Mucosa of stomach (tissue), 1 donor: ENCODE results near the gene FKBP4.

ENCODE experiments used
- H3K27me3 ChIP-seq: one replicate; pipeline ENCODE4 v1.7.0; 2013; ENCODE audit warnings: mild to moderate bottlenecking, low read length; ENCODE audit not compliant: control insufficient read depth, insufficient read depth
- H3K36me3 ChIP-seq: one replicate; pipeline ENCODE4 v1.7.0; 2013; ENCODE audit warnings: low read length; ENCODE audit not compliant: control insufficient read depth, insufficient read depth
- H3K4me1 ChIP-seq: one replicate; pipeline ENCODE4 v1.7.0; 2013; ENCODE audit warnings: mild to moderate bottlenecking, low read length; ENCODE audit not compliant: control insufficient read depth, insufficient read depth
- H3K4me3 ChIP-seq: one replicate; pipeline ENCODE4 v1.7.0; 2013; ENCODE audit warnings: low read length
- H3K9ac ChIP-seq: one replicate; pipeline ENCODE4 v1.7.0; 2013; ENCODE audit warnings: mild to moderate bottlenecking, low read length, moderate library complexity
- H3K9me3 ChIP-seq: one replicate; pipeline ENCODE4 v1.7.0; 2013; ENCODE audit warnings: mild to moderate bottlenecking, low read length, moderate library complexity; ENCODE audit not compliant: control insufficient read depth
- donor health status: Pancreatic carcinoma.

Gene FKBP4, protein sequence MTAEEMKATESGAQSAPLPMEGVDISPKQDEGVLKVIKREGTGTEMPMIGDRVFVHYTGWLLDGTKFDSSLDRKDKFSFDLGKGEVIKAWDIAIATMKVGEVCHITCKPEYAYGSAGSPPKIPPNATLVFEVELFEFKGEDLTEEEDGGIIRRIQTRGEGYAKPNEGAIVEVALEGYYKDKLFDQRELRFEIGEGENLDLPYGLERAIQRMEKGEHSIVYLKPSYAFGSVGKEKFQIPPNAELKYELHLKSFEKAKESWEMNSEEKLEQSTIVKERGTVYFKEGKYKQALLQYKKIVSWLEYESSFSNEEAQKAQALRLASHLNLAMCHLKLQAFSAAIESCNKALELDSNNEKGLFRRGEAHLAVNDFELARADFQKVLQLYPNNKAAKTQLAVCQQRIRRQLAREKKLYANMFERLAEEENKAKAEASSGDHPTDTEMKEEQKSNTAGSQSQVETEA

DNA sequence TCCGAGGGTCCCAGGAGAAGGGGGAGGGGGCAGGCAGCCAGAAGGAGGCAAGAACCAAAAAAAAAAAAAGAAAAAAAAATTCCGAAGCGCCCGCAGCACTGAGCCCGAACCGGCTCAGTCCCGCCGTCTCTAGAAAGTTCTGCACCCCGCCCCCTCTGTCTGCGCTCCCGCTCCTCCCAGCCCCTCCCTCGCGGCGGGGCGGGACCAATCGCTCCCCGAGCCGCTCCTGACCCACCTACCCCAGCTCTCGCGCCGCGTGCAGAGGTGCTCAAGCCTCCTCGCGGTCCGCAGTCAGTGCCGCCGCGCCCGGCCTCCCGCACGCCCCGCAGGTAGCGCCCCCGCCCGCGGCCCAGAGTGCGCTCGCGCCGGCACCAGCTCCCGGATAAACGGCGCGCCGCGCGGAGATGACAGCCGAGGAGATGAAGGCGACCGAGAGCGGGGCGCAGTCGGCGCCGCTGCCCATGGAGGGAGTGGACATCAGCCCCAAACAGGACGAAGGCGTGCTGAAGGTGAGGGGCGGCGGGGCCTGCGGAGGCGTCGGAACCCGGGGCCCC is at the start of gene FKBP4:
Gene FKBP4 (plus strand): TSS at position 235 of the 554 bp plus-strand sequence. CDS start 170 bp downstream, at position 405.
- no peaks in the 10 kb centered on the region for H3K9me3 ChIP-seq
- peaks cover 13% of the 10 kb centered on the region for H3K4me1 ChIP-seq
- H3K36me3 ChIP-seq, result peaks cover 10% of the 10 kb centered on the region
- H3K9ac ChIP-seq, result peak within 1 kb of the TSS; percentile 63
- H3K4me3 ChIP-seq, result peak within 1 kb of the TSS; percentile 69
- H3K27me3 ChIP-seq, result no peaks in the 10 kb centered on the region

DNA sequence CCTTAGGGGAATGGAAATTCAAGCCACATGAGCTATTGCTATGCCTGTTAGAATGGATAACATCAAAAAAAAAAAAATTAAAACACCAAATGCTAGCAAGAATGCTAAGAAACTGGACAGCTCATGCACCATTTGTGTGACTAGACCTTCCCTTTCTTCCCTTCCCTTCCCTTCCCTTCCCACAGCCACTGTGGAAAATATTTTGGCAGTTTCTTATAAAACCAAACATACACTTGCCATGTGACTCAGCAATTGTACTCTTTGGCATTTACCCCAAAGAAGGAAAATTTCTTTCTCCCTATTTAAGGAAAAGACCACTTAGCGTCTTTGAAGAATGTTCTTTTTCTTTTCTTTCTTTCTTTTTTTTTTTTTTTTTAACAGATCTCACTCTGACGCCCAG is 49.1 kb upstream of the FKBP4 start:
- no peak overlapping the region for H3K9ac ChIP-seq
- H3K27me3 ChIP-seq, result no peaks in the 10 kb centered on the region
- no peaks in the 10 kb centered on the region for H3K36me3 ChIP-seq
- no peaks in the 10 kb centered on the region for H3K9me3 ChIP-seq
- H3K4me3 ChIP-seq, result no peak overlapping the region
- no peaks in the 10 kb centered on the region for H3K4me1 ChIP-seq

DNA sequence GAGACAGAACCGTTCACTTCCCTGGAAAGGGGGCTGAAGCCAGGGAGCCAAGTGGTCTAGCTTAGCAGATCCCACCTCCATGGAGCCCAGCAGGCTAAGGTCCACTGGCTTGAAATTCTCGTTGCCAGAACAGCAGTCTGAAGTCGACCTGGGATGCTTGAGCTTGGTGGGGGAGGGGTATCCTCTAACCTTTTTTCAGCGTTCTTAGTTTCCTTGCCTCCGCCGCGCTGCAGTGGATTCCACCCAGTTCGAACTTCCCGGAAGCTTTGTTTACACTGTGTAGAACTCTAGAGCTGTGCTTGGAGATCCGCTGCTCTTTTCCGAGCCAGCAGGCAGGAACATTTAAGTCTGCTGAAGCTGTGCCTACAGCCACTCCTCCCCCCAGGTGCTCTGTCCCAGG is 45.2 kb upstream of the FKBP4 start:
- H3K36me3 ChIP-seq, result no peaks in the 10 kb centered on the region
- H3K9me3 ChIP-seq, result no peaks in the 10 kb centered on the region
- H3K9ac ChIP-seq, result no peak overlapping the region
- H3K27me3 ChIP-seq, result peaks cover 12% of the 10 kb centered on the region
- no peaks in the 10 kb centered on the region for H3K4me1 ChIP-seq
- H3K4me3 ChIP-seq, result no peak overlapping the region

DNA sequence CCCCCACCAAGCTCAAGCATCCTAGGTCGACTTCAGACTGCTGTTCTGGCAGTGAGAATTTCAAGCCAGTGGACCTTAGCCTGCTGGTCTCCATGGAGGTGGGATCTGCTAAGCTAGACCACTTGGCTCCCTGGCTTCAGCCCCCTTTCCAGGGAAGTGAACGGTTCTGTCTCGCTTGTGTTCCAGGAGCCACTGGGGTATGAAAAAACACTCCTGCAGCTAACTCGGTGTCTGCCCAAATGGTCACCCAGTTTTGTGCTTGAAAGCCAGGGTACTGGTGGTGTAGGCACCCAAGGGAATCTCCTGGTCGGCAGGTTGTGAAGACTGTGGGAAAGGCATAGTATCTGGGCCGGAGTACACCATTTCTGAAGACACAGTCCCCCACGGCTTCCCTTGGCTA is 44.6 kb upstream of the FKBP4 start:
- H3K27me3 ChIP-seq, result peaks cover 12% of the 10 kb centered on the region
- no peaks in the 10 kb centered on the region for H3K9me3 ChIP-seq
- H3K4me3 ChIP-seq, result no peak overlapping the region
- no peaks in the 10 kb centered on the region for H3K4me1 ChIP-seq
- H3K9ac ChIP-seq, result no peak overlapping the region
- no peaks in the 10 kb centered on the region for H3K36me3 ChIP-seq

DNA sequence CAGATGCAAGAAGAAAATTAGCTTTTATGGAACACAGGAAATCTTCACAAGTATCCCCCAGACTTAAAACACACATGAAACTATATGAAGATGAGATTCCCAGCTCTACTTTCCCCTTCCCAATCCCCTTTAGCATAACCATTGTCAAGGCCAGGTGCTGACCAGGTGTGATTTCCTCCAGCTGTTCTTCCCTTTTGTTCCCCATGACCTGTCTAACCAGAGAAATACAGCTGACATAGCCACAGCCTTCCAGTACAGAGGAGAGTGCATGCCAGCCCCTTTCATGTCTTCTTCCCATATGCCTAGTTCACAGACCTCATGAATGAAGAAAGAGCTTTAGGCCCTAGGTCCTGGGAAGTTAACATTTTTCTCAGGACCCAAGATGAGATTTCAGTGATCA is 43.5 kb upstream of the FKBP4 start:
- Histone ChIP-seq H3K27me3 (peaks cover 12% of the 10 kb centered on the region), H3K4me1 (no peaks in the 10 kb centered on the region), H3K9me3 (no peaks in the 10 kb centered on the region), H3K9ac (no peak overlapping the region), H3K4me3 (no peak overlapping the region), H3K36me3 (no peaks in the 10 kb centered on the region)

DNA sequence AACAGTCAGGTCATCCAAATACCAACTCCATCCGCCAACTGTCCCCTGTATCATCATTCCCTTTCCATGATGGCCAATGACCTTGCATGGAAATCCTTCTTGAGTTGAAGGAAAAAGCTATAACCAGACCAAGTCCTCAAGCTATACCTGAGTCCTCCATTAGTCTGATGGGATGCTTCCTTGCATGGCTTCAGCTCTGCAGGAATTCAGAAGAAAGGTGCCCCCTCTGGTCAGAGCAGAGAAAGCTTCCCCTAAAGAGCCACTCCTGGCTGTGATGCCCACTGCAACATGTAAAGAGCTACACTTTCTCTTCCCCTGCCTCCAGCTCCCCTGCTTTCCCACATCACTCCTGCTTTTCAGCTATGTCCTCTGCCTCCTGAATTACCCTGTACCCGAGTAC is 43.1 kb upstream of the FKBP4 start:
- H3K27me3 ChIP-seq, result peaks cover 12% of the 10 kb centered on the region

DNA sequence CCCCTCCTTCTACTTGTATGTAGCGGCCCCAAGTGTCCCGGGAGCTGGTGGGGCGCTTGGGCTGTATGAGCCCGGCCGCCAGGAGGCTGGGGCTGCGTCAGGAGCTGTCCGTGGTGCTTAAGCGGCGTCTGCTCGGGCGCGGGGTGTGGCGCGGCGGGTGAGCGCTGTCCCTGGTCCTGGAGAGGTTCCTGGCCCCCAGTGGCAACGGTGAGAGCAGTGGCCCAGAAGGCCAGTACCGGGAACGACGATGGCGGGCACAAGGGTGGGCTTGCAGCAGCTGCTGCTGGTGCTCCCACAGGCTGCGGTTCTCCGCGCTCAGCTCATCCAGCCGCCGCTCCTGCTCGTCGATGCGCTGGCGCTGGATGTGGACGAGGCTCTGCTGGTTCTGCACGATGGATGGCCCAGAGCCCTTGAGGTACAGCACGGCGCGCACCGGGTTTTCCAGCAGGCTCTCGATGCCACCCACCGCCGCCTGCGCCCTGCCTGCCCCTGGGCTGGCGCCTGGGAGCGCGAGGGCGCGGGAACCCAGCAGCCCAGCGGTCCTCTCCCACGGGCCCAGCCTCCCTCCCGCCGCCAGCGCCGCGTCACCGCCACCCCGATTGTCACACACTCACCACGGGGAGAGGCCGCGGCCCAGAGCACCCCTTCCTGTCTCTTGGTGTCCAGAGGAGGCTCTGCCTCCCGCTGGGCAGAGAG is 41.9 kb upstream of the FKBP4 start:
- no peak overlapping the region for H3K9ac ChIP-seq
- H3K27me3 ChIP-seq, result peaks cover 12% of the 10 kb centered on the region
- H3K9me3 ChIP-seq, result no peaks in the 10 kb centered on the region

More for the DNA sequence above, 43.1 kb upstream of the FKBP4 start:
- Histone ChIP-seq H3K4me1 (no peaks in the 10 kb centered on the region), H3K4me3 (no peak overlapping the region), H3K36me3 (no peaks in the 10 kb centered on the region), H3K9ac (no peak overlapping the region), H3K9me3 (no peaks in the 10 kb centered on the region)

DNA sequence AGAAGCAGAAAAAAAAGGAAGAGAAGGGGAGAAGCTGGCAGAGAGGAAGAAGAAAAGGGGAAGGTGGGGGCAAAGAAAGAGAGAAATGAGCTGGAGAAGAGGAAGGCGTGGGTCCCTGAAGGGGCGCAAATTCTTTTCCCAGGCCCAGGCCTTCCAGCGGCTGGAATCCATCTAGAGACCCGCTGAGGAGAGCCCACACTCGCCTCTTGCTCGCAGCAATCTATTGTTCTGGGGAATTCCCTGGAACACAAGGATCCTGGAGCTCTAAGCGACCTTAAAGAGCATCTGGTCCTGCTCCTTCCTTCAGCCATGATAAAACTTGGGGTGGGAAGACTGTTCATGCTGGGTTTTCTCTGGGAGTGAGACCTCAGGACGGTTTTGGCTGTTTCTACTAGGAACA is 41.2 kb upstream of the FKBP4 start:
- Histone ChIP-seq H3K27me3 (peaks cover 12% of the 10 kb centered on the region), H3K9me3 (no peaks in the 10 kb centered on the region), H3K9ac (no peak overlapping the region), H3K36me3 (no peaks in the 10 kb centered on the region), H3K4me1 (no peaks in the 10 kb centered on the region), H3K4me3 (no peak overlapping the region)

More for the DNA sequence above, 41.9 kb upstream of the FKBP4 start:
- Histone ChIP-seq H3K36me3 (no peaks in the 10 kb centered on the region), H3K4me1 (no peaks in the 10 kb centered on the region), H3K4me3 (no peak overlapping the region)

DNA sequence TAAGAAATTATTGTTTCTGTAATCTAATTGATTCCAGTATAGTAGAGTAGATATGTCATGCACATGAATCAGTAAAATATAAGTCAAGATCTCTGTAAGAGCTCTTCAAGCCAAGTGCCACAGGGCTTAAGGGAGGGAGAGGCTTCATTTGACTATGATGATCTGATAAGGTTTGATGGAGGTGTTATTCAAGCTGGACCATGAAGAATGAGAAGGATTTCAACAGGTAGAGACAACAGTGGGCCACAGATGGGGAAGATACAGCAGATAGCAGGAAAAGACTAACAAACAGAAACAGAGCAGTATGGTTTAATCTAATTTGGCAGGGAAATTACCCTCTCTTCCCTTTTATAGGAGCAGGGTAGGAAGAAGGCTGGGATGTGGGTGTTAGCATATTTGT is 40.6 kb upstream of the FKBP4 start:
- peaks cover 12% of the 10 kb centered on the region for H3K27me3 ChIP-seq

DNA sequence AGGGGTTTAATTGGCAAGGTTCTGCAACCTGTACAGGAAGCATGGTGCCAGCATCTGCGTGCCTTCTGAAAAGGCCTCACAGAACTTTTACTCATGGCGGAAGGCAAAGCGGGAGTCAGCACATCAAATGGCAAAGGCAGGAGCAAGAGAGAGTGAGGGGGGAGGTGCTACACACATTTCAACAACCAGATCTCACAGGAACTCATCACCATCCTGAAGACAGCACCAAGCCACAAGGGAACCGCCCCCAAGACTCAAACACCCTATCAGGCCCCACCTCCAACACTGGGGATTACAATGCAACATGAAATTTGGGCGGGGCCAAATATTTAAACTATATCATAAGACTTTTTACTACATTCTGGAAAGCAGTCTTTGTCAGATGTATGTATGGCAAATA is 38.0 kb upstream of the FKBP4 start:
- no peak overlapping the region for H3K4me3 ChIP-seq
- H3K9me3 ChIP-seq, result no peaks in the 10 kb centered on the region
- no peaks in the 10 kb centered on the region for H3K4me1 ChIP-seq
- no peak overlapping the region for H3K9ac ChIP-seq
- H3K36me3 ChIP-seq, result no peaks in the 10 kb centered on the region
- H3K27me3 ChIP-seq, result peaks cover 9% of the 10 kb centered on the region

More for the DNA sequence above, 40.6 kb upstream of the FKBP4 start:
- Histone ChIP-seq H3K9me3 (no peaks in the 10 kb centered on the region), H3K36me3 (no peaks in the 10 kb centered on the region), H3K4me3 (no peak overlapping the region), H3K9ac (no peak overlapping the region), H3K4me1 (no peaks in the 10 kb centered on the region)

DNA sequence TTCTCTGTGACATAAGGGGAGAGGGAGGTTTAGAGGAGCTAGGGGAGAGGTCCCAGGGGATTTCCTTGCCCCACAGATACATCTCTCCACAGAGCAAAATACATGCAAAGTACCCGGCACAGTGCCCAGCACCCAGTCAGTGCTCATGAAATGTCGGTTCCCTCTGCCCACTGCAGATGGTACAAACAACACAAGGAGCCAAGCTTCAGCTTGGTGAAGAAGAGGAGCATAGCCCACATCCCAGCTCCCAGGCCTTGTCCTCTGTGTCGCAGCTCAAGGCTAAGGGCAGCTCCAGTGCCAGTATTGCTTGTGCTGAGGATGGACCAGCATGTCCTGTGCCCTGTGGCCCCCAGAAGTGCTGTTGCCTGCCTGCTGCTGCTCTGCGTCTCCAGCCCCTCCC is 35.0 kb upstream of the FKBP4 start:
- Histone ChIP-seq H3K9ac (no peak overlapping the region), H3K9me3 (no peaks in the 10 kb centered on the region), H3K27me3 (no peaks in the 10 kb centered on the region), H3K4me3 (no peak overlapping the region), H3K36me3 (no peaks in the 10 kb centered on the region), H3K4me1 (peaks cover 11% of the 10 kb centered on the region)

DNA sequence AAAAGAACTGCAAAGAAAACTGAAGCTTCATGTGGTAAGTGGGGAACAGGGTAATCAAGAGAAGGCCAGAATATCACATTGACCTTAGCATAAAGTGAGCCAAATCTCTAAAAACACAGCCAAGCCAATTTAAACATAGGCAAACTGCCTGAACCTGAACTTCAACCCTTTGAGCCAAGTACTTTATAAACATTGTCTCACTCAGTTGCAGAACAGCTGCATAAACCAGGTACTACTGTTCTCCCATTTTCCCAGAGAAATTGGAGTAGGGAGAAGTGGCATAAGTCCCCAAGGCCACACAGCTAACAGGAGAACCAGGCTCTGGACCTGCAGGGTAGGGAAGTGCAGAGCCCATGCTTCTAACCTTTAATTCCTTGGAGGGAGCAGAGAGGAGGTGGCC is 30.4 kb upstream of the FKBP4 start:
- no peak overlapping the region for H3K9ac ChIP-seq
- H3K9me3 ChIP-seq, result no peaks in the 10 kb centered on the region
- H3K4me1 ChIP-seq, result peaks cover 13% of the 10 kb centered on the region
- H3K4me3 ChIP-seq, result no peak overlapping the region
- H3K27me3 ChIP-seq, result no peaks in the 10 kb centered on the region
- H3K36me3 ChIP-seq, result no peaks in the 10 kb centered on the region
